HG03469 (cell line): Measurements from ENCODE around the gene AZU1.

Experiments
- ATAC-seq: cut with Tn5 transposase; IDR thresholded peaks from one replicate; pipeline ENCODE4 v1.9.1; 2021; ENCODE audit warnings: mild to moderate bottlenecking, moderate library complexity, moderate number of reproducible peaks; ENCODE audit not compliant: unreplicated experiment

The AZU1 gene

GRCh38 chr19:796692-797527, 30.7 kb upstream of the AZU1 start, which contains the start of gene PTBP1:
Gene PTBP1, plus strand, starts transcription at chr19:797452. Its CDS starts 46 bp downstream, at chr19:797498.
- peak; percentile 58 for ATAC-seq

DNA sequence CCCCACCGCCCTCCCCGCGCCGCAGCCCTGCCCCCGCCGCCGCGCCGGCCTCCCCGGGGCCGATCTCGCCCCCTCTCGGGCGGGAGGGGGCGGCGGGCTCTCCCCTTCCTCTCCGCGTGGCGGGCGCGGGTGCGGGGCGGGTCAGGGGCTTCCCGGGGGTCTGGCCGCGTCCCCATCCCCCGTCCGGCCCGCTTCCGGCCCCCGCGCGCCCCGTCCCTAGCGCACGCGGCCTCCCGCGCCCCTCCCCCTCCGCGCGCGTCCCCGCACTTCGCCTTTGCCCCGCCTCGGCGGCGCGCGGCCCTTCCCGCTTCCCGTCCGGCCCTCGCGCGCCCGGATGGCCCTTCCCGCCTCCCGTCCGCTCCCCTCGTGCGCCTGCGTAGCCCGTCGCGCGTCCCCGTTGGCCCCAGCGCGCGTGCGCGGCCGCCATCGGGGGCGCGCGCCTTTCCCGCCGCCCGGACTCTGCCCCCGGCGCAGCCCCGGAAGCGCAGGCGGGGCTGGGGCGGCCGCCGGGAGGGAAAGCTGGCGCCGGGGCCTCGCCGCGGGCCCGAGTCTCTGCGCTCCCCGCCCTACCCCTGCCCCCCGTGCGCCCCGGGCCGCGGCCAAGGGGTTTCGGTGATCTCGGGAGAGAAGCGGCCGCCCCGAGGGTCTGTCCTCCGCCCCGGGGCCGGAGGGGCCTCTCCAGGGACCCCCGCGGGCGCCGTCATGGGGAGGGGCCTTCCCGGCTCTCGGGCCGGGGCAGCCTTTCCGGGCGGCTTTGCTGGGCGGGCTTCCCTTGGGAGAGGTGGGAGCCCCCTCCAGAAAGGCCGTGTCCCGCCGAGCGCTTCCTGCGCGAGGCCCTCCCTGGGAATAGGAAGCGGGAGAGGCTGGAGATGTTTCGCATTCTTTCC, 29.9 kb upstream of the AZU1 start:
- ATAC-seq: peak; percentile 24

DNA sequence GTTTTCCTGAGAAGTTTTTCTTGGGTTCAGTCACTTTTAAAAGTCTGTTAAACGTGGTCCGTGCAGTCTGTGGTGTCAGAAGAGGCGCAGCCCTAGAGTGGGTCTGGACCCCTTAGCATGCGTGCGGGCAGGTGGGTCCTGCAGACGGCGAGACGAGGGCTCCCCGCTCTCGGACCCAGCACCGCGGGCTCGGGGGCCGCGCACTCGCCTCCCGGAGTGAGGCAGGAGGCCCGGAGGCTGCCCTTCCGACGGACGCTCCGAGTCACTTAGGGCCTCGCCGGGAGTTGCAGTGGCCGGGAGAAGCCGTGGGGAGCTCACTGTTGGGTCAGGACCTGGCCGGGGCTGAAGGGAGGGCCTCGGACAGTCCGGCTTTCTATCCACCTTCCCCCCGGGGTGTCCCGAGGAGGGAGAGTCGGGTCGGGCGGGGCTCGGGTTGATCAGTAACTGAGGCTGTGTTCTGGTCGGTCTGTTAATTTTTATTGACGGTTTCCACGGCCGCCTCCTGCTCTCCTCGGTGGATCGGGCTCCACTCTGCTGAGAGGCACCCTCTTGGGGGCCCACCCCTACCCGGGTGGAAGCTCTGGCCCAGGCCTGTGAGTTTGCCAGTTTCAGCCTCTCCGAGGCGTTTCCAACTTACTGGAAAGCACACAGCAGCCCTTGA, 29.1 kb upstream of the AZU1 start:
- ATAC-seq: no peak

DNA sequence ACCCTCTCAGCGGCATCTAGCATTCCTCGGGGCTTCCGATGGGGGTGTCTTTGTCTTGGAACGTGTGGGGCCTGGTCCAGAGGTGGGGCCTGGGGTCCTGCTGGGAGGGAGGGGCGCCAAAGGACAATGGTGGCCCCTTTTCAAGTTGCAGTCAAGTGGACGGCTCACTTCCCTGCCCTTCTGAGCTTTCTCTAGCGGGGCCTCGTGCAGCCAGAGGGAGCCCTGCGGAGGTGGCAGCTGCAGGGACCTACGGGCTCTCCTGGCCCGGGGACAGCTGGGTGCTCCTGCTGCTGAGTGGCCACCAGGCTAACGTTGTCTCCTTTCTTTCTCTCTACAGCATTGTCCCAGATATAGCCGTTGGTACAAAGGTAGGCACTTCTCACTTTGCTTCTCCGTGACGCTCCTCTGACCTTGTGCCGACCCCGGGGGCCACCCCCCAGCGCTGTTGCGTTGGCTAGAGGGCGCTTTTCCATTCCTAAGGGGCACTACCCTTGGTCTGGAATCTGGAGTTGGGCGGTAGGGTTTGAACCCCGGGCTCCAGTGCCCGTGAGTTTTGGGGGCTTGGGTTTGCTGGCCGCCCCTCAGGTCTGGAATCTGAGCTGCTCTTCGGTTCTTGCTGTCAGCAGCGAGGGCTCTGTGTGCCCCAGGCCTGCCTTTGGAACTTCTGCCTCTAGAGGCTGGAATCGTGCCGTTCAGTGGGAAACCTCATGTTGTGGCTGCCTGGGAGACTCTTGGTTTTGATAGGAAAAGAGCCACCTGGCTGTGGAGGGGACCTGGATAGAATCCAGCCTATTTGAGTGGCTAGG, 28.4 kb upstream of the AZU1 start:
- no peak for ATAC-seq

- no peak for ATAC-seq
Observed at GRCh38 chr19:800360-801029, 27.1 kb upstream of the AZU1 start.

DNA sequence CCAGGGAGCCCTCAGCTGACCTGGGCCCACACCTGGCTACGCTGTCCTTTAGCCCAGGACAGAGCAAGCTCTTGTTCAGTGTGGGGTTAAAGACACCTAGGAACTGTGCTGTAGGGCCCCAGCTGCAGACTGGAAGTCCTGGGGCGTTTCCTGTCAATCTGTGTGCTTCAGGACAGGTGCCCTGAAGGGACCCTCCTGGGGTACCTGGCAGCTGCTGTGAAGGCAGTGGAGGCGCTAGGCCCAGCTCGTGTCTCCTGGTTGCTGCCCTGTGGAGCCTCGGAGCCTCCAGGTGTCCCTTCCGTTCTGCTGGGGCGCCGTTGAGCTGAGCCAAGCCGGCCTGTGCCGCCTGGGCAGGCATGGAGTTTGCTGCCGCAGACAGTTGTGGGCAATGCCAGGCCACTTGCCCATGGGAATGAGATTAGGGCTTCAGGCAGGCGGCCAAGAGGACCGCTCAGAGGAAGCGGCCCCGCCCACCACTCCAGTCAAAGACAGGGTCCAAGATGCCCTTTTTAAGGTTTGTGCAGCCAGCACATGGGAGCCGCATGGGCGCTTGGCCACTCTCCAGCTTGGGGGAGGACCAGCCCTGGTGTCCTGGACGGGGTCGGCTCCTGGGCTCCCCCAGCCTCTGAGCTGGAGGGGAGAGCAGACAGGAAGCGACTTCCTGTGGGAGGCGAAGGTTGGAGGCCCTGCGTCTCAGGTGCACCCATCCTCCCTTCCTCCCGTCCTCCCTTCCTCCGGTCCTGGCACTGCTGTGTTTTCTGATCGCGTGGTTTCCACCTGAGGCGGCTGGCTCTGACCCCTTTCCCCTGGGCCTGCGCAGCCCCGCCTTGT, 26.4 kb upstream of the AZU1 start:
- no peak for ATAC-seq

- no peak for ATAC-seq
Observed at GRCh38 chr19:801861-802497, 25.7 kb upstream of the AZU1 start.

DNA sequence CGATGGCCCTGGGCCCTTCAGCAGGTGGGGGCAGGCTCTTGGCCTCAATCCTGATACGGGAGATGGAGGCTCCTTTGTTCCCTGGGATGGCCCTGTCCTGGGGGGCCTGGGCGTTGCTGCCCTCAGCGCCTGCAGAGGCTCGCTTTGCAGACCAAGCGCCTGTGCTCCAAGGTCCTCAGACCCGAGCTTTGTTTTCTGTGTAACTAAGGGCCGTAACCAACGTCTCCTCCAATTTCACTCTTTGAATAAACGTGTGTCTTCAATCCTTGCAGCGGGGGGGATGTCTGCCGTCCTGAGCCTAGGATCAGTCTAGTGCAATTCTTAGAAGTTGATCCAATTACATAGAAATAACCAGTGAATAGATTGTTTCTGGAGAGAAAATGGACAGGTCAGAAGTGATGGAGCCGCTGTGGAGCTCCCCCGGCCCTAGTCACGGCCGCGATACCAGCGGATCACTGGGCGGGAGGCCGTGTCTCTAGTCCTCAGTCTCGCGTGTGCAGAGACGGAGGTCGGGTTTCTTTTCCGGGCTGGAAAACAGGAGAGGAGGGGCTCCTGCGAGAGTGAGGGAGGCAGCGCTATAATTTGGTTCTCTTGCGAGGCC, 25.0 kb upstream of the AZU1 start:
- ATAC-seq: no peak

DNA sequence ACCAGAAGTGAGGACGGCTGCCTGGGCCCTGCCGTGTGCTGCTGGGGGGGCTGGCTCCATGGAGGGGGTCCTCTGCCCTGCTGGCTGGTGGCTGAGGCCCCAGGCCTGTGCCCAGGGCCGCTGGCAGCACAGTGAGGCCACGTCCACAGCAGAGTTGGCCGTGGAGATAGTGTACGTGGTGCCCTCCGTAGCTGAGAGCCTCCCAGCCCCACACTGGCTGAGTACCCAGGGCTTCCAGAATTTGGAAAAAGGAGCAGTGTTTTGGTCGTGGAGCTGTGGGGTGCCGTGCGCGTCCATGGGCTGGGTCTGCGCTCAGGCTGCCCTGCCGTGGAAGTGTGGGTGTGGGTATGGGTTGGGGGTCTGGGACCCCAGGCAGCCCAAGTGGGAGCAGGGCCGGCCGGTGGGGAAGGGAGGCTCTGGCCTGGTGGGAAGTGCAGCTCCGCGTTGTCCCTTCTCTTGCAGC, 24.5 kb upstream of the AZU1 start:
- ATAC-seq: no peak

DNA sequence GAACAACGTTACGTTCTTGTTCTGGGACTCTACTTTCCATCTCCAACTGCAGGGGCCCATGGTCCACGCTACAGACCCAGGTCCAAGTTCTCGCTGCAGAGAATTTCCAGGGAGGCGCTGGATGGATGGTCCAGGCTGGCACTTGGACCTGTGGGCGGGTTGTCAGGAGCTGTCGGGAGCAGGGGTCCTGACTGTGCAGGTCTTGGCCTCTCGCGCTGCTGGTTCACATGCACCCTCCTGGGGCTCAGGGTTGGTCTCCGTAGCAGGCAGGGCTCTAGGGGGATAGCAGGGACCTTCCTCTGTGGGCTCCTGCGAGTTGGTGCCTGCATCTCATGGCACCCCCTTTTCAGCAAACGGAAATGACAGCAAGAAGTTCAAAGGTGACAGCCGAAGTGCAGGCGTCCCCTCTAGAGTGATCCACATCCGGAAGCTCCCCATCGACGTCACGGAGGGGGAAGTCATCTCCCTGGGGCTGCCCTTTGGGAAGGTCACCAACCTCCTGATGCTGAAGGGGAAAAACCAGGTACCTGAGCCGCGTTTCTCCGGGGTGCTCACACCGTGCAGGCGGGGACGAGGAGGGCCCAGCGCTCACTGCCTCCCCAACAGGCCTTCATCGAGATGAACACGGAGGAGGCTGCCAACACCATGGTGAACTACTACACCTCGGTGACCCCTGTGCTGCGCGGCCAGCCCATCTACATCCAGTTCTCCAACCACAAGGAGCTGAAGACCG, 23.8 kb upstream of the AZU1 start:
- ATAC-seq: no peak

DNA sequence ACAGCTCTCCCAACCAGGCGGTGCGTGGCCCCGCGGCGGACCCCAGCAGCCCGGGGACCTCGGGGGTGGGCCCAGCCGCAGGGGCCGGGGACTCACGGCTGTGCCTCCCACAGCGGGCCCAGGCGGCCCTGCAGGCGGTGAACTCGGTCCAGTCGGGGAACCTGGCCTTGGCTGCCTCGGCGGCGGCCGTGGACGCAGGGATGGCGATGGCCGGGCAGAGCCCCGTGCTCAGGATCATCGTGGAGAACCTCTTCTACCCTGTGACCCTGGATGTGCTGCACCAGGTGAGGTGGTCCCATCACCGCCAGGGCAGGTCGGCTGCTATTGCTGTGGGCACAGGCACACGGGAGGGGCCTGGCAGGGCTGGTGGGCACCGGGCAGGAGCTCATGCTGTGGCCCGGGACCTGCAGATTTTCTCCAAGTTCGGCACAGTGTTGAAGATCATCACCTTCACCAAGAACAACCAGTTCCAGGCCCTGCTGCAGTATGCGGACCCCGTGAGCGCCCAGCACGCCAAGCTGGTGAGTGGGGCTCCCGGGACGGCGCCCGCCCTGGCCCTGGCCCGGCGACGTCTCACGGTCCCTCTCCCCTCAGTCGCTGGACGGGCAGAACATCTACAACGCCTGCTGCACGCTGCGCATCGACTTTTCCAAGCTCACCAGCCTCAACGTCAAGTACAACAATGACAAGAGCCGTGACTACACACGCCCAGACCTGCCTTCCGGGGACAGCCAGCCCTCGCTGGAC, 23.0 kb upstream of the AZU1 start:
- no peak for ATAC-seq

DNA sequence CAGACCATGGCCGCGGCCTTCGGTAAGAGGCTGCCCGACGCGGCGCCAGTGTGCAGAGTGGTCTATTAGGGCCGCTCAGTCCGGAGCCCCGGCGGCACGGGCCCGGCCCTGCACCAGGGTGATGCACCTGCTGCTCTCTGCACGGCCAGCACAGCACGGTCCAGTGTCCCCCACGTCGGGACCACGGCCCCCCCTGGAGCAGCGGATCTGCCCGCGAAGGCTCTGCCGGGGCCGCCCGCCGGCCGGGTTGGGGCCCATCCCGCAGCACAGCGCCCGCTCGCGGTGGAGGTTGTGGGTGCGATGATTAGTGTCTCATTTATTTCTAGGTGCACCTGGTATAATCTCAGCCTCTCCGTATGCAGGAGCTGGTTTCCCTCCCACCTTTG, 22.5 kb upstream of the AZU1 start:
- no peak for ATAC-seq

DNA sequence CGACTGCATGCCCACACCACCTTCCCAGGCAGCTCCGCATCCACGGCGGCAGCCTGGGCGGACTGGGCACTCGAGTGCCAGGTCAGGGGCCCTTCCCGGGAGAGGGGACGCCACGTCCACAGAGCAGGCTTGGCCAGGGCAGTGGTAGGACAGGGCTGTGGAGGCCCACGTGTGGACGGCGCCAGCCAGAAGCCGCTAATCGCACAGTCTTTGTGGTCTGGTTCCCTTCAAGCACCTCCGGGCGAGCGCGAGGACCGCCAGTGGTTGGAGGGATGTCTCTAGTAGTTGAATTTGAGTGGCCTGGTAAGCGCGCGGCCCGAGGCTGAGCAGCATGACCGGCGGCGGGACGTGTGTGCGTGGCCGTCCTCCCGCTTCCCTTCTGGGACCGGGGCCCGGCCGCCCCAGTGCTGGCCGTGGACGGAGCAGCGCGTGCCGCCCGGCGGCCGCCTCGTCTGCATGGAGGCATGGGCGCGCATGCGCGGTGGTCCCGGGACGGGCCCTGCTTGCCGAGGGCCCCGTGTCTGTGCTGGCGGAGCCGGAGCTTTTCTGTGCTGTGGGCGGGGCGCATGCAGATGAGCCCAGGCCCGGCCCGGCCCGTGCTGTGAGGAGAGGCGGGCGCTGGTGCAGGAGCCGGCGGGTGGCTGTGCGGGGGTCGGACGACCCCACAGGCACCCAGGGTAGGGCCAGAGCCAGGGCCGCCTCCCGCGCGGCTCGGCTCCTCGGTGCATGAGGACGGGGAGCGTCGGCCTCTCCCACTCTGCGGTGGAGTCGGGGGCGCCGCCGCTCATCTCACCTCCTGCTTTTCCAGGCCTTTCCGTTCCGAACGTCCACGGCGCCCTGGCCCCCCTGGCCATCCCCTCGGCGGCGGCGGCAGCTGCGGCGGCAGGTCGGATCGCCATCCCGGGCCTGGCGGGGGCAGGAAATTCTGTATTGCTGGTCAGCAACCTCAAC, 21.8 kb upstream of the AZU1 start:
- ATAC-seq: no peak

GRCh38 chr19:806815-807421, 20.7 kb upstream of the AZU1 start:
- no peak for ATAC-seq
